ENCODE measurements around the gene PSMB7. TPM values are rescaled to one million over a fixed set of nuclear protein-coding genes. Genes with fewer than 3 reads are reported as not detected.

Gene PSMB7
- 214 and 234 TPM in 2 replicates for total RNA-seq

DNA sequence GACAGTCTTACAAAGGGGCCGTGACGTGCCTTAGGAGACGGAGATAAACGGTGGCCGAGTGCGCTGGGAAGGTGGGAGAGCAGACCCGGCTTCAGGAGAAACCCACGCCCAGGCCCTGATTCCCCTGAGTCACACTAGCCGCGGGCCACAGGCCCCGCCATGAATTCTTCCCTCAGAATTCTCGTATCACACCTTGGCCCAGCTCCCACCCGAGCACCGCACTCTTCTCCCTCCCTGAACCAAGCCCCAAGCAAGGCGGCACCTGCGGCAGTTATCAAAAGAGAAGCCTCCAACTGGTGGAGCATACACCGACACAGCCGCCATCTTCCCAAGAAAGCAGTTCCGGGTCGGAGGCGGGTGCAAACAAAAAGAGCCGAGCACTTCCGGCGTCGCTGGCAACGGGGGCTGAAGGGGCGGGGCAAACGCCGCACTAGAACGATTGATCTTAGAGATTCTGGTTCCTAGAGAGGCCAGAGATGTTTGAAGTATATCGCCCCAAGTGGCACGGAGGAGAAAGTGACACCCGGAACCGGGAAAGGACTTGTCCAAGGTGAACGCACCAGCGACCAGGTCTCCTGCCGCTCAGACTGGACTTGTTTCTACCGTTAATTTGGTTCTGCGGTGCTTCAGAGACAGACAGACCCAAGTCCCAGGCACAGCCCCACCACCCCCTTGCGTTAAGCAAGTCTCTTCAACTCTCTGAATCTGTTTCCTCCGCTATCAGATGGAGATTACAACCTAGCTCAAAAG, at the start of gene PSMB7:
Gene PSMB7, minus strand, starts transcription at position 341 of the 750 bp plus-strand sequence. Its CDS starts 17 bp downstream, at position 324.

DNA sequence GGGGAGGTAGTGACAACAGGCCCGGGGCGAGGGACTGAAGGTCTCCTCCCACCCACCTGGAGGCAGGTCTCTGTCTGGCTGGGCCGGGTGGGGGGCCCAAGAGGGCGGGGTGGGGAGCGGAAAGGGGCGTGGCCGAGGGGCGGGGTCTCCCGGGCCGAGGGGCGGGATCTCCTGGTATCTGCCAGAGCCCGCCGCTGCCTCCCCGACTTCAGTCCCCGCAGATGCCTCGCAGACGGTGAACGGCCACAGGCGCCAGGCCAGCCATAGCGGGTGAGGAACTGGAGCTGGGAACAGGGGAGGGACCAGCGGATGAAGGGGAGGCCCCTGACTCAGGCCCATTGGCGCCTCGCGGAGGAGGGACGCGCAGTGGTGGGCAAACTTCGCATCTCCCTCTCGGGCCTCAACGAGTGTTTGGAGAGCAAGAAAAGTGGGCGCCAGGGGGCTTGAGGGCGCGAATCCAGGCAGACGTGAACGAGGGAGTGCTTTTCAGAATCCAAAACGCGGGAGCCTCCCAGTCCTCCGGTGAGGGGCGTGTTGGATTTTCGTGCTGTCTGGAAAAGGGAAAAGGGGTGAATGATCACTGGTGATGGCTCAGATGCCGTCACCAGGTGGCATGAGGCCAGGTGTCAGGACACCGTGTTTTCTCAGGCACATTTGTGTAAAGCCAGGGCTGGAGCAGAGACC, 35.1 kb upstream of the PSMB7 start, which contains the start of gene ADGRD2:
Gene ADGRD2, plus strand, starts transcription at position 211 of the 684 bp plus-strand sequence. CDS start 1,216 bp downstream, outside the sequence.

Other genes starting within 250 kb of the PSMB7 start
- 41.2 and 87.7 TPM in 2 replicates for gene NEK6, start 157.5 kb downstream of the PSMB7 start, total RNA-seq
- gene ADGRD2, start 35.0 kb upstream of the PSMB7 start, total RNA-seq = not detected in 2 replicates
- not detected in 2 replicates for gene NR5A1, start 92.0 kb upstream of the PSMB7 start, total RNA-seq

Measured in smooth muscle cell of bladder (primary cell).